GM19438 (cell line): ENCODE measurements around the gene DRC1.

ENCODE experiments used
- ATAC-seq: cut with Tn5 transposase; IDR thresholded peaks from one replicate; pipeline ENCODE4 v1.9.1; 2021; ENCODE audit warnings: low read depth; ENCODE audit not compliant: unreplicated experiment

Gene DRC1

DNA sequence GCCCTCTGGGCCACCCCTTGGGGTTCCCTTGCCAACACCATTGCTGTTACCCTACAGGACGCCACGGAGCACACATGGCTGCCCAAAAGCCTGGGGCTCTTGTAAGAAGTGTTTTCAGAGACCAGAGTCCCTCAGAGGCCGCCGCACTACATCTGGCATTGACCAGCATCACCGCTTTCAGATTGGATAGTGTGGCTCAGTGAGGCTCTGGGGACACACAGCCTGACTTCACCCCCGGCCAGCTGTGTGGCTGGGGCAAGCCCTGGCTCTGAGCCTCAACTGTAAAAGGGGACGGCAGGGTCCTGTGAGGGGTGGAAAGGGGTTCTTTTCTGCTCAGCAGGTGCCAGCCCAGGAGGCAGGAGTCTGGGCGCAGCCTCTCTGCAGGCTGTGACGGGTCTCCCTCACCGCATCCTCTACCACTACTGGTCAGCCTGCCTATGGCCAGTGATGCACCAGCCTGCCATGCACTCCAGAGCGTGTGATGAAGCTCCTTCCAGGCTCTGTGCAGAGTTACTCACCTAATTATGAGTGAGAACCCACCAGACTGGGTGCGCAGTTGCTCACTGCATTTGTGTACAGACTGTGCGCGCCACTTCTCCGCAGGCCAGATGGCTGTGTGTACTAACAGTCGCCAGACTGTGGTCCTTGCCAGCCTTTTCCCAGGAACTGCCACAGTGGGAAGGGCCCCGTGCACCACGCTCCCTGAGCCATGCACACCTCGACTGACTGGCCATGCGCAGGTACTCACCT lies 86.9 kb downstream of the DRC1 start:
- no peak for ATAC-seq

DNA sequence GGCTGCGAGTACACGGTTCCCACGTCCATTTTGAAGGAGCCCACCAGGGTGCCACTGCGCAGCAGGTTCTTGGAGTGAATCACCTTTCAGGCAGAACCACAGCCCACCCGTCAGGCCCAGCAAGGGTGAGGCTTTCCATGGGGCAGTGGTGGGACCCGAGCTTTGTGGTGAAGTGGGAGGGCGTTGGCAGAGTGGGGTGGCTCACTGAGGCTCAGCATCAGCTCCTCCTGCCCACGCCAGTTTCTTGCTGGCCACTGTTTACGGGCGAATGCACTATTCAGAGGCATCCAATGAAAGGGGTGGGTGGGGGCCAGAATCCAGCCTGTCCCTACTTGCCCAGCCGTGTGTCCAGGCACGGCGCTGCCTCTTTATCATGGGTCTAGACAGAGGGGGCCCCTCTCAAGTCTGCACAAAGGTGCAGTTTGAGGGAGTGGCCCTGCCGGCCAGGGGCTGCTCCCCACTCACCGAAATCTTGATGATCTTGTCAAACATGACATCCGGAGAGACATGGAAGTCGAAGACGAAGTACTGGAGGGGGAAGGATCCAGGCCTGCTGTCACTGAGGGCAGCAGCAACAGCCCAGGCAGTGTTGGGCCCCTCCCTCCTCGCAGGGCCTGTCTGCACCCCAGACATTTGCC lies 87.6 kb downstream of the DRC1 start:
- ATAC-seq = no peak

DNA sequence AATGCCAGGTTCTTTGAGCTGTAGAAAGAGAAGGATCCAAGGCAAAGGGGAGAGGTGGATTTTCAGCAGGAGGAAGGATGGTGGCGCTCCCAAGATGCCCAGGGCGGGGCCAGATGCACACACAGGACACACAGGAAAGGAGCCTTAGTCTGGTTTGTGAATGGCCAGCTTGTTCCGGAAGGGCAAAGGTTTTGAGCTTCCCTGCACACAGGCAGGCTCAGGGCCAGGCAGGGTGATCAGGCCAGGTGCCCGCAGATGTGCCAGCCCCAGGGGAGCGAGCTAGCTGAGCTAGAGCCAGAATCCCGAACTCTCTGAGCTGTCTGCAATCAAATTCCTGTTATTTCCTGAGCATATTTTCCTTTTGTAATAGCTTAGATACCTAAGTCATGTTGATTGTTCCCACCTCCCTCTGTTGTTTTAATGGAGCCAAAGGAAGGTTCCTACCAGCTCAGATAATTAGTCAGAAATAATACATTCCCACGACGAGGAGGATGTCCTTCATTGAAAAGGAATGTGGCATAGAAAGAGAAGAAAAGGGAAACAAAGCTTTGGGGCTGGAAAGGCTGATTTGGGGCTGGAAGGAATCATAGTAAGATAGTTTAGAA lies 89.9 kb downstream of the DRC1 start:
- ATAC-seq = no peak

DNA sequence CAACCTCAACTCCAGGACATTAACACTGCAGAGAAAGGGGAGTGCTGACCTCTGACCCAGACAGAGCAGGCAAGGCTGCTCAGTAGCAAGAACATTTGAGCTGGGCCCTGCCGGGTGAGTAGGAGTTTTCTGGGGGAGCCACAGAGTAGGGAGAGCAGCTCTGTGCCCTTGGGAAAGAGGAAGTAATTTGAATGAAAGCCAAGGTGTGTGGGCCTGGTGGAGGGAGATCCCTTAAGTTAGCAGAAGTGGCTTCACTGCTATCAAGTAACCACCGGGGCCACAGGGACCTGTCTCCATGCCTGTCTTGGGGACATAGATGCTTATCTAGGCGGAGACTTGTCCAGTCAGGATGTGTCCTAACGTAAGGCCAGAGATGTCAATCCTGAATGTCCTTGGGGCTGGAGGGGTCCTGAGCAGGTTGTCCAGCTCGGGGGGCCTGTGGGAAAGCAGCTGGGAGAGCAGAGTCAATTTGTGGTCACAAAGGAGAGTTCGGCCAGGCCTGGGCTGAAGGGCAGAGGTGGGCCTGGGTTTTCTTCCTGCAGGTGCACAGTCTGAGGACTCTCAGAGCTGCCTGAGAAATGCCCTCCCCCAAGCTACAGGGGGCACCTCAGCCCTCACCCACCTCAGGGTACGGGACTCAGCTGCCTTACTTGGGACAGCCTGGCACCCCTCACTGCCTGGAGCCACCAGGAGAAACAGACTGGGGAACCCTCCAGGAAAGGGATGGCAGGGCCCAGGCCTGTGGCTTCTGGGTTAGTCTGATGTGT lies 91.2 kb downstream of the DRC1 start:
- ATAC-seq = no peak

DNA sequence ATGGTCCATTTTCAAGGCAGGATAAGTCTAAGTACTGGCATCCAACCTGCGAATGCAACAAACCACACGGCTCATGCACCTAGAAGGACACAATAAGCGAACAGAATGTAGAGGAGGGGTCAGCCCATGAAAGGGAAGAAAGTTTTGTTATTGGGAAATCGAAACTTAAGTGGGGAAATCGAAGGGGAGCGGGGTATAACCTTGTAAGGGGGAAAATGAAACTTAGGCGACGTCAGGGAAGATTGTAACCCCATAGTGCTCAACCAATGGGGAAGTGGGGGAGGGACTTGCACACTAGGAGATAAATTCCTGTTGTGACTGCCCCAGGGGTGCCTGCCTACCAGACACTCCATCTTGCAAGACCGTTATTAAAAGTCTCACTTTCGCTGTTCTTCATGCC lies 91.8 kb downstream of the DRC1 start:
- no peak for ATAC-seq

DNA sequence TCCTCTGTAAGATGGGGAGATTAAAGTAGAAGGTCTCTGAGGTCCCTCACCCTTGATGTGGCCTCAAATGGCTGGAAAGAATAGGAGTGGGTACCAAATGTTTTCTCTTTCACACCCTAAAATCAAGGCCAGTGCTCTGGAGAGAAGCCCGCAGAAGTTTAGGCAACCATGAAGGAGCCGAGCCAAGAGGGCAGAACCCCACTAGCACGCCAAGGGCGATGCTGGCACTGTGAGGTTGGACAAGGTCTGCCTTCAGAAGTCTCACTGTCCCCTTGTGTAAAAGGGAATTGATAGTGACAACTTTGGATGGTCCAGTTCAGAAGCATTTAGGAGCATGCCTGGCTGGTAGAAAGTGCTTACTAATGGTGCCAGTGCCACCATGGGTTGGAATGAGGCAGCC lies 92.5 kb downstream of the DRC1 start:
- no peak for ATAC-seq

DNA sequence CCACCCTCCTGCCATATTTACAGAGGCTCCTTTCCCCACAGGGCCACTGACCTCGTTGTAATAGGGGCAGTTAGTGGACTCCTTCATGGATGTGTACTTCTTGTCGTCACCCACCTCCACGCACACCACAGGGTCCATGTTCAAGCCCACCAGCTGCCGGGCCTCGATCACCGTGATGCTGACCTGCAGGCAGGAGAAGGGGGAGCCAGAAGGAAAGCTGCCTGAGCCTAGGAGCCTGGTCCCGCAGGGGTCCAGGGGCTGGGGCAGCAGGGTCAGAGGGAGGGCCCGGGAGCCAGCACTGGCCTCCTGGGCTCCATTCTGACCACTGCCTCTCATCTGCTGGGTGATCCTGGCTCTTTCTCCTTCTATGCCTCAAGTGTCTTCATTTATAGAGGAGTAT lies 93.2 kb downstream of the DRC1 start:
- ATAC-seq = no peak

DNA sequence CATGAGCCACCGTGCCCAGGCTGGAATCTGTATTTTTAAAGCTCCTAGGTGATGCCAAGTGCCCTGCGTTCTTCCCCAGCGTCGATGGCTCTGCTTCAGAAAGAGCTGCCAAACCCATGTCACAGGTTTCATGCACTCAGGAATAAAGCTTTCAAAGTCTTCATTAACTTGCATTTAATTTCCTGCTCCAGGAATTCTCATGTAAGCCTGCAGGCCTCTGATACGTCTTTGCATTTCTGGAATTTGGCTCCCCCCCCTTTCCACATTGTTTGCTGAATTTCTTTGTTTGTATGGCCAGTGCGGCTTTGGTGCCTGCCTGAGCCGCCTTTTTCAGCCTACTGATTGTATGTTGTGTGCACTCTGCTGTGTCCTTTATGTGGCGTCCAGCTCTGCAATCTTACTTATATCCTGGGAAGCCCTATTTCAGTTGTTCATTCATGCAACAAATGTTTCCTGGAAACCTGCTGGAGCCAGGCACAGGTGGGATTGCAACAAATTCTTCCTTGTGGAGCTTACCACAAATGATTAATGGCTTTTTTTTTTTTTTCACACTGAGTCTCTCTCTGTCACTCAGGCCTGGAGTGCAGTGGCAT lies 94.1 kb downstream of the DRC1 start:
- ATAC-seq = no peak

DNA sequence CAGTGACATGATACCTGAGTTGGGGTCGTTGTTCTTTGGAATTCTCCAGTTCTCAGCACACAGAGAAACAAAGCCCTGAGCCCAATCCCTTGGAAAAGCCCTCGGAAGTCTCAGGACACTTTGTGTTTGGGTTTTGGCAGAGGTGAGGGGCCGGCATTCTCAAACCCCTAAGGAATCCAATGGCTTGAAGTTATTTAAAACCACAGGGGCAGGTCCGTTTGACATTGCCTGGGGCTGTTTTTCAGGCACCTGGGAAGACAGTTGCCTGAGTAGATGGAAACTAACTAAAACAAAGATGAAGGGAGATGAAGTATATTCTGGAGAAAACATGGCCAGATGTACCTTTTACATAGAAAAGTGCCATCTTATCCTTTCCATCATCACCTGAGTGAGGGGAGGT lies 98.7 kb downstream of the DRC1 start:
- ATAC-seq = no peak

DNA sequence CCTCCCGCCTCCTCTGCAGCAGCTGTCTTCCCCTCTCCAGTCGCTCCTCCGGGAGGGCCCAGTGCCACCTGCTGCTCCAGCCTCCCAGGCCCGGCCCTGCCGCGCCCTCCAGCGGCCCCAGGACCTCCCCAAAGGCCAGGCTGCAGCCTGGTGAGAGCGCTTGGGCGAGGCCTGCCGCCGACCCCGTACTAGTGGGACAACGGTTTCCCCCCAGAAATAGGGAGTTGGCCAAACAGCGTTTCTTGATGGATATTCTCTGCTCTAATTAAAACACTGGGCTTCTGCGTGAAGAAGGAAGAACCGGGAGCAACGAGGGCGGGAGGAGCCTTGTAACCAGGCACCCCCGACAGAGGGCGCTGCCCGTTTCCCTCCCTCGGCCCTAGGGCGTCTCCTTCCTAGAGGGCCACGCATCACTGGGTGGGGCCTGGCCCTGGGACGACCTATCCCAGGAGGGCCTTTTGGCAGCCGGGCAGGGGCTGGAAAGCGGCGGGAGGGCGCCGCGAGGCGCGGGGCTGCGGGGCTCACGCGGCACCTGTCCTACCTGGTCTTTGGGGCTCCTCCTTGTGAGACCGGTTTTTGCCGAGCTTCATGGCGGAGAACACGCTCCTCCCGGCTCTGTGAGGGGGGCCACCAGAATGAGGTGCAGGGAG lies 101.6 kb downstream of the DRC1 start:
- ATAC-seq = peak; percentile 74

DNA sequence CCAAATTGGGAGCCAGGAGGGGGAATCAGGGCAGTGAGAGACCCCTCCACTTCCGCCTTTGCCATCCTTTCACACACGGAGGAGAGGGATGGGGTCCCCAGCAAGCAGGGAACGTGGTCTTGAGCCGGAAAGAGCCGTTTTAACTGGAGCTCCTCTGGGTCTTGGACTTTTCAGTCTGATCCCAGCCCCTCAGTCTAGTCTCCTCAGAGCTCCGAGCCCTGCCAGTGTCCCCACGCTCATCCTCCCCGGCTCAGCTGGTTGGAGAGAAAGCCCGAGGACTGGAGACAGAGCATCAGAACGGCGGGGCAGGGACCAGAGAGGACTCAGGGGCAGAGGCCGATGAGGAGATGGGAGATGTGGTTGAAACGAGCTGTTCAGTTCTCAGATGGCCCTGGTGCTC lies 102.3 kb downstream of the DRC1 start:
- ATAC-seq = no peak

DNA sequence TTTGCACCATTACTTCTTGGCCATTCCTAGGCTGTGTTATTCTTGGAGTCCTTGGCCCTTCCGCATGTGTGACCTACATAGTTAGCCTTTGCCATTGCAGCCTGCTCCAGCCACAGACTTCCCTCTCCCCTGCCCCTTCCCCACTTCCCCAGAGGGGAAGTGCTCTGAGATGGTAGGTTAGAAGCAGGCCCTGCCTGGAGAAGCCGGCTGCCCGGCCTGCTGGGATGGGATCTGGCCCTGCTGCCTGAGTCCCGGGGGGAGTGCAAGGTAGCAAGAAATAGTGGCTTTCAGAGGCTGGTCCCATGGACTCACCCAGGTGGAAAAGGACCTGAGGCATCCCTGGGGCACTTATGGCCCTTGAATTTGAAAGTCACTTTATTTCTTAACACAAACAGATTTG lies 104.6 kb downstream of the DRC1 start:
- no peak for ATAC-seq
